K562 (cell line): ENCODE results near the gene NAE1. TPM values are rescaled to one million over a fixed set of nuclear protein-coding genes. Genes with fewer than 3 reads are reported as not detected.

ENCODE experiments used
- ATAC-seq: fragments of 200-7000 bp; cut with Tn5 transposase; 3 replicates; pipeline ENCODE4 v1.9.1; 2020; ENCODE audit warnings: moderate library complexity
- BruUV-seq: library from RNA; stranded (reverse); fragments of 400-500 nt; replicated peaks from 2 replicates; lab custom pipeline; 2021; lab: Mats Ljungman, UMichigan
- CTCF ChIA-PET: fragments of 300-600 bp; formaldehyde crosslinking; extraction: SDS; loops from one replicate; lab custom pipeline; 2021; ENCODE audit warnings: low intra/inter-chr PET ratio; lab: Yijun Ruan, JAX
- POLR2A ChIA-PET: fragments of 300-600, 350-650 bp; sonication (Branson Sonifier 250); formaldehyde crosslinking; extraction: SDS; loops from one replicate; lab custom pipeline; 2021; ENCODE audit warnings: antibody characterized with exemption, inconsistent platforms; lab: Yijun Ruan, JAX
- DNase-seq, 4 experiments: peaks; one replicate each; pipeline versions ENCODE4 v3.0.0 to v3.0.0-alpha.2; 2011 to 2018; ENCODE audit warnings: low spot score in 3 of 4, mixed read lengths in 3 of 4; ENCODE audit errors: extremely low read depth in 1 of 4
- FAIRE-seq: peaks from 2 replicates; lab custom pipeline; 2011; peaks lifted over from hg19 to GRCh38; lab: Jason Lieb, UNC
- H2AFZ ChIP-seq: 2 replicates; pipeline ENCODE4 v1.6.0; 2011; ENCODE audit warnings: low read depth, low read length, control low read depth, inconsistent platforms
- H3K27ac ChIP-seq: fragments of 200-600 bp; 3 replicates; pipeline ENCODE4 v1.8.0; 2011; ENCODE audit warnings: low read depth, mild to moderate bottlenecking, control low read depth, inconsistent platforms, low read length, moderate library complexity, mixed read lengths; ENCODE audit errors: extremely low read depth
- H3K27me3 ChIP-seq, 2 experiments: fragments of 300-600 bp in 1 of 2; 2 replicates in 1 of 2; 3 replicates in 1 of 2; pipeline versions ENCODE4 v1.6.0 to v1.8.0; 2011; ENCODE audit warnings: inconsistent platforms in 2 of 2, low read length in 2 of 2, mild to moderate bottlenecking in 1 of 2, mixed read lengths in 1 of 2, moderate library complexity in 1 of 2; ENCODE audit not compliant: control insufficient read depth in 2 of 2, insufficient read depth in 2 of 2
- H3K36me3 ChIP-seq: fragments of 300-600 bp; 3 replicates; pipeline ENCODE4 v1.8.0; 2011; ENCODE audit warnings: mild to moderate bottlenecking, low read length, inconsistent platforms; ENCODE audit not compliant: control insufficient read depth, insufficient read depth
- H3K4me1 ChIP-seq, 2 experiments: fragments of 200-600 bp in 1 of 2; replicated peaks in 1 of 2; 2 replicates in 1 of 2; 3 replicates in 1 of 2; pipeline versions ENCODE4 v1.5.1 to v1.8.0; 2011; ENCODE audit warnings: inconsistent platforms in 2 of 2, low read length in 2 of 2, mild to moderate bottlenecking in 1 of 2, mixed read lengths in 1 of 2, moderate library complexity in 1 of 2; ENCODE audit not compliant: control insufficient read depth in 2 of 2, insufficient read depth in 2 of 2
- H3K4me2 ChIP-seq: 2 replicates; pipeline ENCODE4 v1.6.1; 2011; ENCODE audit warnings: low read length, control low read depth, inconsistent platforms, mixed read lengths; ENCODE audit not compliant: insufficient read depth
- H3K4me3 ChIP-seq: fragments of 200-600 bp; sonication (generic), shearing (Covaris generic); 2 replicates; pipeline ENCODE4 v1.5.1; 2016; ENCODE audit warnings: control low read depth, inconsistent platforms
- H3K79me2 ChIP-seq: fragments of 200-600 bp; 3 replicates; pipeline ENCODE4 v1.8.0; 2011; ENCODE audit warnings: low read length, inconsistent platforms; ENCODE audit not compliant: control insufficient read depth, insufficient read depth
- H3K9ac ChIP-seq, 2 experiments: 2 replicates each; pipeline versions ENCODE4 v1.6.0 to v1.6.1; 2011; ENCODE audit warnings: low read depth in 2 of 2, low read length in 2 of 2, control low read depth in 1 of 2, inconsistent platforms in 1 of 2, mild to moderate bottlenecking in 1 of 2, mixed read lengths in 1 of 2; ENCODE audit not compliant: insufficient read depth in 1 of 2
- H3K9me1 ChIP-seq: one replicate; pipeline ENCODE4 v1.6.0; 2011; ENCODE audit warnings: inconsistent platforms, mild to moderate bottlenecking, low read length, moderate library complexity; ENCODE audit not compliant: control insufficient read depth, insufficient read depth
- H3K9me3 ChIP-seq: replicated peaks from 2 replicates; pipeline ENCODE4 v1.5.1; 2011; ENCODE audit warnings: low read depth, low read length, inconsistent platforms; ENCODE audit not compliant: control insufficient read depth, insufficient read depth
- H4K20me1 ChIP-seq: replicated peaks from 2 replicates; pipeline ENCODE4 v1.6.1; 2011; ENCODE audit warnings: low read length, inconsistent platforms, mixed read lengths; ENCODE audit not compliant: control insufficient read depth, insufficient read depth
- CHD2 ChIP-seq: IDR thresholded peaks from 2 replicates; pipeline ENCODE4 v1.6.1; 2011; ENCODE audit warnings: low read depth, low read length
- GABPB2 ChIP-seq: fragments of 250-450 bp; sonication (Bioruptor Pico); conservative IDR thresholded peaks from 2 replicates; pipeline ENCODE4 v1.5.1; 2021; ENCODE audit warnings: mild to moderate bottlenecking
- ZBTB2 ChIP-seq: fragments of 450-650 bp; IDR thresholded peaks from 2 replicates; pipeline ENCODE4 v1.6.1; 2016; ENCODE audit warnings: antibody characterized with exemption
- ZNF217 ChIP-seq: sonication (generic); formaldehyde crosslinking; IDR thresholded peaks from 2 replicates; pipeline ENCODE4 v1.8.0; 2022; ENCODE audit warnings: mild to moderate bottlenecking, missing genetic modification reagents
- WGBS: fragments of 100-300 bp; shearing (Covaris generic); methylation state at CpG from one replicate; pipeline ENCODE4 v1.1.6; 2016; ENCODE audit warnings: low coverage, mixed read lengths; ENCODE audit not compliant: insufficient coverage; ENCODE audit errors: missing lambda C conversion rate; 5-methylcytosine and 5-hydroxymethylcytosine counted together
- in situ Hi-C: fragments of 300-500 bp; cut with MboI; formaldehyde crosslinking; loops from 4 replicates; pipeline ENCODE4 v1.15.0; 2018; ENCODE audit warnings: inconsistent platforms, mixed read lengths
- intact Hi-C: fragments of 100-400 bp; cut with micrococcal nuclease; formaldehyde crosslinking; loops from 2 replicates; pipeline ENCODE4 v1.14.2; 2022
- polyA plus RNA-seq, 8 experiments: library from polyadenylated mRNA; depleted of rRNA in 4 of 8; stranded (reverse) in 5 of 8; unstranded in 3 of 8; fragments of >200 nt; fragmentation: Nextera tagmentation in 2 of 8; fragmentation: Illumina TruSeq in 1 of 8; extraction: Ambion mirVana in 2 of 8; extraction: Trizol in 1 of 8; gene quantifications; 2 replicates each; pipeline versions ENCODE4 v1.2.1 to v1.2.3, GENCODE V29; 2011 to 2014; ENCODE audit warnings: inconsistent platforms in 1 of 8, missing spikeins in 1 of 8
- total RNA-seq, 7 experiments: library from RNA; depleted of rRNA in 6 of 7; stranded (reverse); fragments of >200 nt in 6 of 7; fragmentation: Illumina TruSeq in 2 of 7; extraction: Trizol in 2 of 7; gene quantifications; 2 replicates each; pipeline versions ENCODE4 v1.2.1 to v1.2.3, GENCODE V29; 2011 to 2021; ENCODE audit warnings: low replicate concordance in 1 of 7

Gene NAE1
- total and polyA plus RNA-seq, 9 of the 15 experiments (the other 6 are each of a cell fraction or from before 2014, with no cell fraction given), result 165 to 294 (median 230) TPM

GRCh38 chr16:66844342-66845079 lies 13.7 kb upstream of the NAE1 start, which contains the start of gene CA7:
Gene CA7 (plus strand): TSS chr16:66844414. CDS start chr16:66844488, 74 bp downstream.
- no peaks in the 10 kb centered on the region for H3K9me3 ChIP-seq
- no peak for FAIRE-seq
- H3K9ac ChIP-seq, result peak within 1 kb of the TSS in 1 of 2 experiments; percentile 3; a peak in 1 of 4 replicates
- H3K4me2 ChIP-seq, result no peak within 1 kb of the TSS; the same call in 1 of the 2 replicates
- H3K79me2 ChIP-seq, result no peaks in the 10 kb centered on the region
- H3K4me1 ChIP-seq, result peaks cover 12 to 22% of the 10 kb centered on the region in 2 experiments; a peak in 3 of 5 replicates
- CTCF ChIA-PET, result interaction anchor here (0.6 kb wide), 1 partner anchor 437 kb away, joined by 6 read pairs; no protein-coding TSS in a partner anchor
- WGBS, result 12% methylated on average over 43 of the region's 79 CpGs
- peaks cover 18 to 20% of the 10 kb centered on the region in 2 experiments; a peak in 4 of 5 replicates for H3K27me3 ChIP-seq
- no peak within 1 kb of the TSS for H3K4me3 ChIP-seq
- no peak for TF ChIP-seq ZBTB2
- TF ChIP-seq ZNF217 (CRISPR knock-in tag), result no peak
- no peak for TF ChIP-seq CHD2
- TF ChIP-seq GABPB2 (CRISPR knock-in tag), result no peak
- TF ChIP-seq, all 486 proteins: peak for 0
- no peaks in the 10 kb centered on the region for H3K36me3 ChIP-seq
- intact Hi-C loops, result no loop called here
- no peak for ATAC-seq
- POLR2A ChIA-PET, result interaction anchor here (1.5 kb wide), 1 partner anchor 14 kb away, joined by 6 read pairs; the partner anchor contains the start of gene NAE1
- BruUV-seq, result no TSS peak
- in situ Hi-C loops, result no loop called here
- H2AFZ ChIP-seq, result no peak within 1 kb of the TSS
- 0 out of 2 replicates have a peak, but pooled peaks cover 4% of the 10 kb centered on the region for H4K20me1 ChIP-seq
- no peak within 1 kb of the TSS for H3K27ac ChIP-seq
- no peaks in the 10 kb centered on the region for H3K9me1 ChIP-seq
- DNase-seq, result peak in 3 of 4 experiments; percentile 10 to 61 (median 57)
